Subcutaneous adipose tissue (tissue), 4 donors: ENCODE results near the gene TMEM106C. TPM values are rescaled to one million over a fixed set of nuclear protein-coding genes. Genes with fewer than 3 reads are reported as not detected.

ENCODE experiments used
- CTCF ChIP-seq: fragments of 450-650 bp; IDR thresholded peaks from one replicate; pipeline ENCODE4 v1.5.1; 2016; ENCODE audit warnings: low read depth, mild to moderate bottlenecking, control low read depth, antibody characterized with exemption, moderate library complexity
- total RNA-seq, 4 donors: library from RNA; depleted of rRNA; stranded (reverse); fragments of >200 nt; gene quantifications; one replicate each; pipeline ENCODE4 v1.1.0, GENCODE V29; 2016

Gene TMEM106C
- total RNA-seq, 4 donors from 2014 or later: 16.5 to 49.7 (median 39.4) TPM

GRCh38 chr12:47967461-47968321, 4.3 kb downstream of the TMEM106C start:
- TF ChIP-seq CTCF: no peak

GRCh38 chr12:47969845-47970244, 6.4 kb downstream of the TMEM106C start:
- no peak for TF ChIP-seq CTCF

DNA sequence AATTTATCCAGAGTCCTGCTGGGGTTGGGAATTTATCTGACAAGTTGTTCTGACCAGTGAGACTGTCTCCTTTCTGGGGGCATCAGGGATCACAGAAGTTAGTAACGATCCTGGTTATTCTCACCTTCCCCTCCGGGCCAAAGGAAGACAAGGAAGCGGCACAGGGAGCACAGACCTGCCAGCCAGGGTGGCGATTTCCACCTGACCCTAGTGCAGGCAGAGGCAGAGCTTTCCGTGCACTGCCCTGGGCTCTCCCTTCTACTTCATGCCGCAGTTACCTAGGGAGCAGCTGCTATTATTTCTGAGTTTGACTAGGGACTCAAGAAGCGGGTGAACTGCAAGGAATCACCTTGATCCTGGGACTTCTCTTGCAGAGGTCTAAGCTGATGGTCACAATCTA, 7.4 kb downstream of the TMEM106C start:
- TF ChIP-seq CTCF: no peak

DNA sequence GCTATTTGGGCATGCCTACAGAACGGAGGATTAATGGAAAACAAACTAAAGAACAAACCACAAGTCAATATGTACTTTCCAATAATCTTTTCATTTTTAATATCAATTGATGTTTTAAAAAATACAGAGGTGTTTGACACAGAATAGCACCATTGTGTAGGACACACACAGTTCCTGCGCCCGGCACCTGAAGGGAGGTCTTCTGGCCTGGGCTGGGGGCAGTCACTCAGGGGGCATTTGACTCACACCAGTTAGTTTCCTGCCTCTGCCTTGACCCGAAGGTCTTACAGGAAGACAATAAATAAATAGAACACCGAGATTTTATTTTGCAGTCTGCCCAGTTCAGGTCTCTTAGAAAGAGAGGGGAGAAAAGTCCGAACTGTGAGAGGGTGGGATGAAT, 9.5 kb downstream of the TMEM106C start:
- TF ChIP-seq CTCF: no peak

DNA sequence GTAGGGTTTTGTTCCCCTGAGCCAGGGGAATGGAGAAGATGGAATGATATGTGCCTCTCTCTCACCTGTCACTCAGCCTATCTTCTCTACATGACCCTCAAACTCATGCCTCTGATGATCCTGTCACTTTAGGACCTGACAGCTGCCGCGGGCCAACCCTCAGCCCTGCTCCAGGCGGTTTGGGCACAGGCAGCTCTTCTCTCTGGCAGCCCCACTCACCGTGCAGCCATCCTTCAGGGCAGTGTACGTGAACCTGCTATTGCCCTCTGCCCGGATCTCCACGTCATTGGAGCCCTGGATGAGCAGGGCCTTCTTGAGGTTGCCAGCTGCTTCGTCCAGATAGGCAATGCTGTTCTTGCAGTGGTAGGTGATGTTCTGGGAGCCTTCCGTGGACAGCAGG, 10.5 kb downstream of the TMEM106C start:
- no peak for TF ChIP-seq CTCF

GRCh38 chr12:47975036-47975620, 11.7 kb downstream of the TMEM106C start:
- no peak for TF ChIP-seq CTCF

DNA sequence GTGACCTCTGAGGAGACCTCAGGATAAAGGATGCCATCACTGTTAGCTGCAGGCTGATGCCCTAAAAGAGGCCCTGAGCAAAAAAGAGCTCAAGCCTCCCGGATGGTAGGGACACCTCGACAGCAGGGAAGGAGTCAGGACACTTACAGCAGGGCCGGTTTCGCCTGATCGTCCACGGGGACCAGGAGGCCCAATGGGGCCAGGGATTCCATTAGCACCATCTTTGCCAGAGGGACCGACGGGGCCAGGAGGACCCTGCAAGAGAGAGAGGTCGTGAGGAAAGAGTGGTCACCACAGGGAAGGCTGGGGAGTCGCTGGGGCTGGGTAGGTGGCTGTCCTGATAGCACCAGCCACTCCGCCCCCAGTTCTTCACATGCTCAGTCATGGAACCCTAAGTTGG, 12.4 kb downstream of the TMEM106C start:
- no peak for TF ChIP-seq CTCF
